IMR-90 (cell line): ENCODE measurements around the gene MICAL3. TPM values are rescaled to one million over a fixed set of nuclear protein-coding genes. Genes with fewer than 3 reads are reported as not detected.

Experiments used
- ATAC-seq: fragments of 200-7000 bp; cut with Tn5 transposase; 2 replicates; pipeline ENCODE4 v1.9.1; 2020; ENCODE audit warnings: low read depth, mild to moderate bottlenecking, moderate library complexity
- BruUV-seq: library from RNA; stranded (reverse); fragments of 400-500 nt; replicated peaks from 2 replicates; lab custom pipeline; 2021; lab: Mats Ljungman, UMichigan
- CTCF ChIA-PET: fragments of 300-600 bp; formaldehyde crosslinking; extraction: SDS; loops from one replicate; lab custom pipeline; 2021; ENCODE audit warnings: antibody characterized with exemption; lab: Yijun Ruan, JAX
- POLR2A ChIA-PET: fragments of 300-600 bp; sonication (Branson Sonifier 250); formaldehyde crosslinking; loops from one replicate; lab custom pipeline; 2022; ENCODE audit warnings: antibody characterized with exemption; ENCODE audit not compliant: unreplicated experiment; lab: Charles Lee
- DNase-seq: peaks from one replicate; pipeline ENCODE4 v3.0.0; 2013
- H2AFZ ChIP-seq: replicated peaks from 2 replicates; pipeline ENCODE3; 2013; ENCODE audit warnings: low read length, mild to moderate bottlenecking; ENCODE audit not compliant: poor library complexity
- H2AK5ac ChIP-seq: 2 replicates; pipeline ENCODE4 v1.6.1; 2013; ENCODE audit warnings: low read depth, low read length, inconsistent platforms
- H2AK9ac ChIP-seq: replicated peaks from 2 replicates; pipeline ENCODE3; 2013; ENCODE audit warnings: mild to moderate bottlenecking, low read depth, low read length, moderate library complexity; ENCODE audit not compliant: poor library complexity
- H2BK120ac ChIP-seq: 2 replicates; pipeline ENCODE4 v1.6.1; 2013; ENCODE audit warnings: low read depth, low read length, inconsistent platforms
- H2BK15ac ChIP-seq: 3 replicates; pipeline ENCODE4 v1.6.1; 2013; ENCODE audit warnings: low read depth, low read length, inconsistent platforms
- H2BK20ac ChIP-seq: 2 replicates; pipeline ENCODE4 v1.6.1; 2013; ENCODE audit warnings: low read depth, mild to moderate bottlenecking, inconsistent platforms, low read length, moderate library complexity
- H2BK5ac ChIP-seq: 2 replicates; pipeline ENCODE4 v1.6.1; 2013; ENCODE audit warnings: mild to moderate bottlenecking, low read depth, low read length, inconsistent platforms; ENCODE audit not compliant: poor library complexity, severe bottlenecking
- H3K14ac ChIP-seq: replicated peaks from 2 replicates; pipeline ENCODE4 v1.6.1; 2013; ENCODE audit warnings: low read depth, low read length, inconsistent platforms
- H3K18ac ChIP-seq: 2 replicates; pipeline ENCODE4 v1.6.1; 2013; ENCODE audit warnings: low read depth, low read length, control low read depth
- H3K23ac ChIP-seq: 2 replicates; pipeline ENCODE4 v1.6.1; 2013; ENCODE audit warnings: low read depth, low read length, inconsistent platforms
- H3K27ac ChIP-seq: 2 replicates; pipeline ENCODE4 v1.5.1; 2013; ENCODE audit warnings: mild to moderate bottlenecking, control low read depth, low read length; ENCODE audit not compliant: insufficient read depth
- H3K27me3 ChIP-seq: 2 replicates; pipeline ENCODE4 v1.6.1; 2013; ENCODE audit warnings: low read length; ENCODE audit not compliant: control insufficient read depth, insufficient read depth
- H3K36me3 ChIP-seq: 2 replicates; pipeline ENCODE4 v1.6.1; 2013; ENCODE audit warnings: low read length, mixed read lengths; ENCODE audit not compliant: control insufficient read depth, insufficient read depth
- H3K4ac ChIP-seq: 2 replicates; pipeline ENCODE4 v1.6.1; 2013; ENCODE audit warnings: low read depth, low read length, inconsistent platforms
- H3K4me1 ChIP-seq: 2 replicates; pipeline ENCODE4 v1.6.1; 2013; ENCODE audit warnings: low read length, mixed read lengths; ENCODE audit not compliant: control insufficient read depth, insufficient read depth
- H3K4me2 ChIP-seq: 2 replicates; pipeline ENCODE4 v1.6.1; 2013; ENCODE audit warnings: low read depth, mild to moderate bottlenecking, control low read depth, low read length, moderate library complexity
- H3K4me3 ChIP-seq: 2 replicates; pipeline ENCODE4 v1.5.1; 2013; ENCODE audit warnings: low read depth, mild to moderate bottlenecking, control low read depth, low read length, moderate library complexity; ENCODE audit not compliant: insufficient read depth
- H3K56ac ChIP-seq: 2 replicates; pipeline ENCODE4 v1.6.1; 2013; ENCODE audit warnings: low read length, inconsistent platforms; ENCODE audit not compliant: insufficient read depth; ENCODE audit errors: extremely low read depth
- H3K79me1 ChIP-seq, 2 experiments: 2 replicates each; pipeline ENCODE4 v1.6.1; 2013; ENCODE audit warnings: low read length in 2 of 2, inconsistent platforms in 1 of 2, low read depth in 1 of 2
- H3K9ac ChIP-seq: 2 replicates; pipeline ENCODE4 v1.6.1; 2013; ENCODE audit warnings: low read depth, low read length, control low read depth
- H3K9me1 ChIP-seq: 2 replicates; pipeline ENCODE4 v1.6.1; 2013; ENCODE audit warnings: low read length, inconsistent platforms; ENCODE audit not compliant: insufficient read depth
- H3K9me3 ChIP-seq: 2 replicates; pipeline ENCODE4 v1.6.1; 2013; ENCODE audit warnings: low read length; ENCODE audit not compliant: control insufficient read depth, insufficient read depth
- H4K20me1 ChIP-seq: 2 replicates; pipeline ENCODE4 v1.6.1; 2013; ENCODE audit warnings: low read length, inconsistent platforms; ENCODE audit not compliant: insufficient read depth
- H4K5ac ChIP-seq: 2 replicates; pipeline ENCODE4 v1.6.1; 2013; ENCODE audit warnings: mild to moderate bottlenecking, low read depth, low read length, control low read depth
- H4K8ac ChIP-seq, 2 experiments: 2 replicates each; pipeline ENCODE4 v1.6.1; 2013; ENCODE audit warnings: low read depth in 2 of 2, low read length in 2 of 2, control low read depth in 1 of 2, inconsistent platforms in 1 of 2
- H4K91ac ChIP-seq: 2 replicates; pipeline ENCODE4 v1.6.1; 2013; ENCODE audit warnings: low read depth, low read length, inconsistent platforms; ENCODE audit not compliant: insufficient read depth
- BHLHE40 ChIP-seq: fragments of 150-350 bp; IDR thresholded peaks from 2 replicates; pipeline ENCODE4 v1.6.1; 2016; ENCODE audit warnings: mild to moderate bottlenecking, low read depth, low read length
- CHD1 ChIP-seq: IDR thresholded peaks from 2 replicates; pipeline ENCODE4 v1.6.1; 2012; ENCODE audit warnings: low read depth, low read length, improper control_type of control experiment
- FOS ChIP-seq: fragments of 150-350 bp; IDR thresholded peaks from 2 replicates; pipeline ENCODE4 v1.6.1; 2016; ENCODE audit warnings: low read depth, low read length
- MAFK ChIP-seq: IDR thresholded peaks from 2 replicates; pipeline ENCODE4 v1.6.1; 2012; ENCODE audit warnings: low read depth, low read length, improper control_type of control experiment
- MXI1 ChIP-seq: IDR thresholded peaks from 2 replicates; pipeline ENCODE4 v1.6.1; 2012; ENCODE audit warnings: low read depth, mild to moderate bottlenecking, low read length, moderate library complexity, borderline replicate concordance
- NFE2L2 ChIP-seq: fragments of 150-350 bp; IDR thresholded peaks from 2 replicates; pipeline ENCODE4 v1.6.1; 2016; ENCODE audit warnings: low read depth, mild to moderate bottlenecking, low read length
- RAD21 ChIP-seq: IDR thresholded peaks from 2 replicates; pipeline ENCODE4 v1.6.1; 2012; ENCODE audit warnings: low read length, improper control_type of control experiment
- RCOR1 ChIP-seq: IDR thresholded peaks from 2 replicates; pipeline ENCODE4 v1.6.1; 2012; ENCODE audit warnings: mild to moderate bottlenecking, low read length, improper control_type of control experiment; ENCODE audit not compliant: insufficient replicate concordance
- RFX5 ChIP-seq: IDR thresholded peaks from 2 replicates; pipeline ENCODE4 v1.8.0; 2012; ENCODE audit warnings: low read depth, mild to moderate bottlenecking, low read length, moderate library complexity
- SMC3 ChIP-seq: fragments of 150-350 bp; IDR thresholded peaks from 2 replicates; pipeline ENCODE4 v1.6.1; 2016; ENCODE audit warnings: low read depth, mild to moderate bottlenecking, antibody characterized with exemption, low read length, moderate library complexity
- WGBS, 2 experiments: methylation state at CpG; one replicate each; pipeline versions ENCODE4 v1.1.5 to v1.1.7; 2013; ENCODE audit warnings: missing lambda C conversion rate in 2 of 2; ENCODE audit not compliant: insufficient read length in 1 of 2; ENCODE audit errors: extremely low coverage in 2 of 2; 5-methylcytosine and 5-hydroxymethylcytosine counted together
- dilution Hi-C: fragments of 300-500 bp; cut with HindIII; formaldehyde crosslinking; loops from one replicate; pipeline ENCODE4 v1.14.3; 2018; ENCODE audit warnings: low sequenced_read_pairs; ENCODE audit not compliant: unreplicated experiment
- in situ Hi-C: fragments of 300-500 bp; cut with MboI; formaldehyde crosslinking; loops from 3 replicates; pipeline ENCODE4 v1.14.3; 2019; ENCODE audit warnings: low sequenced_read_pairs, inconsistent platforms, mixed read lengths
- intact Hi-C: fragments of 100-400 bp; cut with micrococcal nuclease; formaldehyde crosslinking; loops from 2 replicates; pipeline ENCODE4 v1.10.0; 2022
- polyA plus RNA-seq, 3 experiments: library from polyadenylated mRNA; depleted of rRNA; stranded (reverse); fragments of >200 nt; gene quantifications; 2 replicates each; pipeline ENCODE4 v1.2.3, GENCODE V29; 2012; ENCODE audit warnings: low replicate concordance in 1 of 3
- total RNA-seq: library from RNA; depleted of rRNA; stranded (reverse); fragments of >200 nt; gene quantifications from 2 replicates; pipeline ENCODE4 v1.2.3, GENCODE V29; 2012
- TF ChIP-seq, protein P1 (sequence below): conservative IDR thresholded peaks from 2 replicates; pipeline ENCODE4 v1.5.1; 2012; ENCODE audit warnings: mild to moderate bottlenecking, low read depth, low read length, improper control_type of control experiment
- TF ChIP-seq, protein P2 (sequence below): fragments of 150-350 bp; IDR thresholded peaks from 2 replicates; pipeline ENCODE4 v1.6.1; 2017; ENCODE audit warnings: mild to moderate bottlenecking, antibody characterized with exemption, low read length, low read depth
- TF ChIP-seq, protein P3 (sequence below): fragments of 150-350 bp; IDR thresholded peaks from 2 replicates; pipeline ENCODE4 v1.6.1; 2016; ENCODE audit warnings: low read depth, mild to moderate bottlenecking, low read length, moderate library complexity, borderline replicate concordance

MICAL3 gene
- total and polyA plus RNA-seq, 2 of the 4 experiments (the other 2 are of a cell fraction) = 17.6 to 26.8 TPM

- Histone ChIP-seq H2AK9ac (no peak overlapping the region), H3K14ac (no peak overlapping the region), H3K79me1 (peaks cover 31 to 83% of the 10 kb centered on the region in 2 experiments), H4K91ac (no peak overlapping the region), H2BK5ac (no peak overlapping the region), H2AK5ac (no peak overlapping the region), H3K4me3 (no peak overlapping the region), H2BK15ac (no peak overlapping the region), H3K27me3 (no peaks in the 10 kb centered on the region), H2AFZ (no peak overlapping the region), H3K23ac (no peak overlapping the region), H3K4me1 (peaks cover 15% of the 10 kb centered on the region), H3K27ac (no peak overlapping the region), H3K4me2 (no peak overlapping the region), H3K9ac (no peak overlapping the region), H2BK120ac (no peak overlapping the region), H4K8ac (no peak overlapping the region), H2BK20ac (no peak overlapping the region), H3K56ac (no peak overlapping the region), H3K18ac (no peak overlapping the region), H4K20me1 (peaks cover 21% of the 10 kb centered on the region), H3K4ac (no peak overlapping the region), H3K9me3 (no peaks in the 10 kb centered on the region), H3K36me3 (no peaks in the 10 kb centered on the region), H4K5ac (no peak overlapping the region), H3K9me1 (peaks cover 31% of the 10 kb centered on the region)
- POLR2A ChIA-PET = no interaction called here
- dilution Hi-C loops = no loop called here
- intact Hi-C loops = no loop called here
- no TSS peak for BruUV-seq
- DNase-seq = no peak
- CTCF ChIA-PET = no interaction called here
- in situ Hi-C loops = no loop called here
- no peak for ATAC-seq
- WGBS, 2 experiments = 80% methylated on average over 1 of the region's 7 CpGs; no CpG with 5 or more reads in 1 of the 2 experiments
- TF ChIP-seq FOS (no peak), SMC3 (no peak), RAD21 (no peak), NFE2L2 (no peak), CHD1 (no peak), BHLHE40 (no peak), RCOR1 (no peak), MAFK (no peak), MXI1 (no peak), RFX5 (no peak)
- TF ChIP-seq, protein P1, sequence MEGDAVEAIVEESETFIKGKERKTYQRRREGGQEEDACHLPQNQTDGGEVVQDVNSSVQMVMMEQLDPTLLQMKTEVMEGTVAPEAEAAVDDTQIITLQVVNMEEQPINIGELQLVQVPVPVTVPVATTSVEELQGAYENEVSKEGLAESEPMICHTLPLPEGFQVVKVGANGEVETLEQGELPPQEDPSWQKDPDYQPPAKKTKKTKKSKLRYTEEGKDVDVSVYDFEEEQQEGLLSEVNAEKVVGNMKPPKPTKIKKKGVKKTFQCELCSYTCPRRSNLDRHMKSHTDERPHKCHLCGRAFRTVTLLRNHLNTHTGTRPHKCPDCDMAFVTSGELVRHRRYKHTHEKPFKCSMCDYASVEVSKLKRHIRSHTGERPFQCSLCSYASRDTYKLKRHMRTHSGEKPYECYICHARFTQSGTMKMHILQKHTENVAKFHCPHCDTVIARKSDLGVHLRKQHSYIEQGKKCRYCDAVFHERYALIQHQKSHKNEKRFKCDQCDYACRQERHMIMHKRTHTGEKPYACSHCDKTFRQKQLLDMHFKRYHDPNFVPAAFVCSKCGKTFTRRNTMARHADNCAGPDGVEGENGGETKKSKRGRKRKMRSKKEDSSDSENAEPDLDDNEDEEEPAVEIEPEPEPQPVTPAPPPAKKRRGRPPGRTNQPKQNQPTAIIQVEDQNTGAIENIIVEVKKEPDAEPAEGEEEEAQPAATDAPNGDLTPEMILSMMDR = no peak
- TF ChIP-seq, protein P2, sequence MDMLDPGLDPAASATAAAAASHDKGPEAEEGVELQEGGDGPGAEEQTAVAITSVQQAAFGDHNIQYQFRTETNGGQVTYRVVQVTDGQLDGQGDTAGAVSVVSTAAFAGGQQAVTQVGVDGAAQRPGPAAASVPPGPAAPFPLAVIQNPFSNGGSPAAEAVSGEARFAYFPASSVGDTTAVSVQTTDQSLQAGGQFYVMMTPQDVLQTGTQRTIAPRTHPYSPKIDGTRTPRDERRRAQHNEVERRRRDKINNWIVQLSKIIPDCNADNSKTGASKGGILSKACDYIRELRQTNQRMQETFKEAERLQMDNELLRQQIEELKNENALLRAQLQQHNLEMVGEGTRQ = no peak
- TF ChIP-seq, protein P3, sequence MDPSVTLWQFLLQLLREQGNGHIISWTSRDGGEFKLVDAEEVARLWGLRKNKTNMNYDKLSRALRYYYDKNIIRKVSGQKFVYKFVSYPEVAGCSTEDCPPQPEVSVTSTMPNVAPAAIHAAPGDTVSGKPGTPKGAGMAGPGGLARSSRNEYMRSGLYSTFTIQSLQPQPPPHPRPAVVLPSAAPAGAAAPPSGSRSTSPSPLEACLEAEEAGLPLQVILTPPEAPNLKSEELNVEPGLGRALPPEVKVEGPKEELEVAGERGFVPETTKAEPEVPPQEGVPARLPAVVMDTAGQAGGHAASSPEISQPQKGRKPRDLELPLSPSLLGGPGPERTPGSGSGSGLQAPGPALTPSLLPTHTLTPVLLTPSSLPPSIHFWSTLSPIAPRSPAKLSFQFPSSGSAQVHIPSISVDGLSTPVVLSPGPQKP = no peak
Observed at GRCh38 chr22:17982572-17983141, 41.7 kb downstream of the MICAL3 start.
